Inflammatory macrophage (primary cell): ENCODE measurements around the gene MEI1.
"Not testable (repeated sequence)": the region's sequence is repeated elsewhere in the genome, so short reads cannot be mapped to it uniquely, and the experiment has no call there.

Source experiments
- DNase-seq, 2 donors: peaks; one replicate each; pipeline ENCODE4 v3.0.0-alpha.2; 2020 to 2022
- total RNA-seq, 18 experiments: gene quantifications; one replicate each; lab custom pipeline; 2026; ENCODE audit warnings: mixed read lengths in 6 of 18, inconsistent platforms in 2 of 18; lab: John Stamatoyannopoulos, UW

The MEI1 gene
- total RNA-seq: 6.6 to 19.7 (median 10.7) reads per million in 18 experiments

GRCh38 chr22:41699264-41700107, at the start of gene MEI1:
MEI1 (plus strand) TSS chr22:41699503; CDS start chr22:41699539, 36 bp downstream.
- DNase-seq: peak; percentile 73 to 83

DNA sequence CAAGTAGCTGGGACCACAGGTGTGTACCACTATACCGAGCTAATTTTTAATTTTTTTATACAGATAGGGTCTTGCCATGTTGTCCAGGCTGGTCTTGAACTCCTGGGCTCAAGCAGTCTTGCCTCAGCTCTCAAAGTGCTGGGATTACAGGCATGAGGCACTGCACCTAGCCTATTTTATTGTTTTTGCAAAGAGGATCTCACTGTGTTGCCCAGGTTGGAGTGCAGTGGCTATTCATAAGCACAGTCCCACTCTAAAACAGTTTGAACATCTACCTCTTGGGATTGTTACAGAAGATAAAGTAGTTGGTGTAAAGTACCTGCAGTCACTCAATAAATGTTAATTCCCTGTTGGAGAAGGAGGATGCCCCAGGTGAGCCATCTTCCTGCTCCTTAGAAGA, 49.1 kb upstream of the MEI1 start:
- no peak for DNase-seq

DNA sequence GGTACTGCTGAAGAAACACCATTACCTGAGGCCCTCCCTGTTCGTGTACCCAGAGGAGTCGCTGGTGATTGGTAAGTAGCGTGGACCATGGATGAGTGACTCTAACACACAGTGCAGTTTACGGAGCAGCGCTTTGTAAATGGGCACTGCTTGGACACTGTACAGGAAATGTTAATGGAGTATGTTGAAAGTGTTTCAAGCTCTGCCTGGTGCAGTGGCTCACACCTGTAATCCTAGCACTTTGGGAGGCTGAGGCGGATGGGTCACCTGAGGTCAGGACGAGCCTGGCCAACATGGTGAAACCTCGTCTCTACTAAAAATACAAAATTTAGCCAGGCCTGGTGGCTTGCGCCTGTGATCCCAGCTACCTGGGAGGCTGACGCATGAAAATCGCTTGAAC, 48.5 kb upstream of the MEI1 start:
- no peak for DNase-seq

- DNase-seq: no peak
These were observed 45.0 kb upstream of the MEI1 start for GRCh38 chr22:41654322-41654721.

GRCh38 chr22:41656556-41656955, 42.7 kb upstream of the MEI1 start:
- no peak for DNase-seq

GRCh38 chr22:41657709-41658108, 41.6 kb upstream of the MEI1 start:
- DNase-seq: no peak

DNA sequence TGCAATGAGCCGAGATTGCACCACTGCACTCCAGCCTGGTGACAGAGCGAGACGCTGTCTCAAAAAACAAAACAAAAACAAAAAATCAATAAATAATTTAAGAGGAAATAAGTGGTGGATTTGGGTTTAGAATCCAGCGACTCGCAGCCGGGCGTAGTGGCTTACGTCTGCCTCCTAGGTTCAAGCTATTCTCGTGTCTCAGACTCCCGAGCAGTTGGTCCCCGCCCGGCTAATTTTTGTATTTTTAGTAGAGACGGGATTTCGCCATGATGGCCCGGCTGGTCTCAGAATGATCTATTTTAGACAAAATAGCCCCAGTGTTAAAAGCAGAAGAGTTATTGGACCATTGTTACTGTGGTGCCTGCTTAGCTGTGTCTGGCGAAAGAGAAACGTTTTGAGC, 40.4 kb upstream of the MEI1 start:
- no peak for DNase-seq

DNA sequence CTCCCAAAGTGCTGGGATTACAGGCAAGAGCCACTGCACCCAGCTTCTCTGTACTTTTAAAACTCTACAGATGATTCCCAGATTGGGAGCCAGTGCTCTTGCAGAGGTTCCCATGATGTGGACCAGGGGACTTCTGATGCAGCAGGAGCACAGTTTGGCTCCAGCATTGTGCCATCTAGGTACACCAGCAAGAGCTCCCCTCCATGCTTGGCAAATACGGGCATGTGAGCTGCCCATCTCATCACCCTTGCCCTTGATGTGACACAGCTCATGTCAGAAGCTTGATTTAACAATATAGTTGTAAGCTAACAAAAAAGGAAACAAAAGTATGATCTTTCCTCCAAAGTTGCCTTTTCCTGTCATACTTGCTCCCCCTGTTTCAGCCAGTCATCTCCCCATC, 39.4 kb upstream of the MEI1 start:
- DNase-seq: no peak

DNA sequence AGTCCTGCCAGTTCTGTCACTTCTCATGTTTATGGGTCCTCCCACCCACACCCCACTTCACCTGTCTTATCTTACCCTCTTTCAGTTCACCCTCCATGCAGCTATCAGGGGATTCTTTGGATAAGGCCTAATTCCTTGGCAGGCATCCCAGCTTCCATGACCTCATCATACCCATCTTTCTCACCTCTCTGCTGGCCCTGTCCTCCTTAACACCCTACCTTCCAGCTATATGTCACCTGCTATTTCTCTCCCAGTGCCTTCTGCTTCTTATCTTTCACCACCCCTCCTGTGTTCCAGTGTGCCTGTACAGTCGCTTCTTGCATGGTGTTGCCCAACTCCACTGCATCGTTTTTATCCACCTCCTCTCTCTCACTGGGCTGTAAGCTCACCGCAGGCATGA, 38.9 kb upstream of the MEI1 start:
- no peak for DNase-seq

- no peak for DNase-seq
These were observed 38.2 kb upstream of the MEI1 start for GRCh38 chr22:41661088-41661487.

DNA sequence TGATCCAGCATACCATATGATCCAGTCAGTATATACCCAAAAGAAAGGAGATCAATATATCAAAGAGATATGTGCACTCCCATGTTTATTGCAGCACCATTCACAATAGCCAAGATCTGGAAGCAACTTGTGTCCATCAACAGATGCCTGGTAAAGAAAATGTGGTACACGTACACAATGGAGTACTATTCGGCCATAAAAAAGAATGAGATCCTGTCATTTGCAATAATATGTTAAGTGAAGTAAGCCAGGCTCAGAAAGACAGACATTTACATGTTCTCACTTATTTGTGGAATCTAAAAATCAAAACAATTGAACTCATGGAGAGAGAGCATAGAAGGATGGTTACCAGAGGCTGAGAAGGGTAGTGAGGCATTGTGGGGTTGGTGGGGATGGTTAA, 37.6 kb upstream of the MEI1 start:
- no peak for DNase-seq

DNA sequence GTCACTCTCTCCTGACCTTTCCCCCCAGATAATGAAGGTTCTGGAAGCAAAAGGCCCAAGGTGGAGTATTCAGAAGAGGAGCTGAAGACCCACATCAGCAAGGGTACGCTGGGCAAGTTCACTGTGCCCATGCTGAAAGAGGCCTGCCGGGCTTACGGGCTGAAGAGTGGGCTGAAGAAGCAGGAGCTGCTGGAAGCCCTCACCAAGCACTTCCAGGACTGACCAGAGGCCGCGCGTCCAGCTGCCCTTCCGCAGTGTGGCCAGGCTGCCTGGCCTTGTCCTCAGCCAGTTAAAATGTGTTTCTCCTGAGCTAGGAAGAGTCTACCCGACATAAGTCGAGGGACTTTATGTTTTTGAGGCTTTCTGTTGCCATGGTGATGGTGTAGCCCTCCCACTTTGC, 35.7 kb upstream of the MEI1 start:
- DNase-seq: not testable (repeated sequence)

DNA sequence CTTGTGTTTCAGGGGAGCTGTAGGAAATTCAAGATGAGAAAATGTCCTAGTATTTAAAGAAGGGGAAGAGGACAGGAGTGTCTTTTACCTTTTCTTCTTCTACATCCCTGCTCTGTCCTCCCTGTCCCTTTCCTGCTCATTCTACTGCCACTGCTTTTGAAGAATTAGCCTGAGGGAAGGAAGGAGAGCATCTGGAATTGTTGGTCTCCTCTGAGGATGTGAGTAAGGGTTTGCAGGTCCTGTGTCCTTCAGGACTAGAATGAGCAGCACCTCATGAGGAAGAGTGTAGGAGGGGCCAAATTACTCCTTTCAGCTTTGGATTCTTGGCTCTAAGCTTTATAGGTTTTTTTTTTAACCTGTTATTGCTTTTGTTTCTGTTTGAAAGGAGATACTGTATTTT, 34.8 kb upstream of the MEI1 start:
- DNase-seq: no peak

- no peak for DNase-seq
These were observed 34.4 kb upstream of the MEI1 start for GRCh38 chr22:41664951-41665350.

DNA sequence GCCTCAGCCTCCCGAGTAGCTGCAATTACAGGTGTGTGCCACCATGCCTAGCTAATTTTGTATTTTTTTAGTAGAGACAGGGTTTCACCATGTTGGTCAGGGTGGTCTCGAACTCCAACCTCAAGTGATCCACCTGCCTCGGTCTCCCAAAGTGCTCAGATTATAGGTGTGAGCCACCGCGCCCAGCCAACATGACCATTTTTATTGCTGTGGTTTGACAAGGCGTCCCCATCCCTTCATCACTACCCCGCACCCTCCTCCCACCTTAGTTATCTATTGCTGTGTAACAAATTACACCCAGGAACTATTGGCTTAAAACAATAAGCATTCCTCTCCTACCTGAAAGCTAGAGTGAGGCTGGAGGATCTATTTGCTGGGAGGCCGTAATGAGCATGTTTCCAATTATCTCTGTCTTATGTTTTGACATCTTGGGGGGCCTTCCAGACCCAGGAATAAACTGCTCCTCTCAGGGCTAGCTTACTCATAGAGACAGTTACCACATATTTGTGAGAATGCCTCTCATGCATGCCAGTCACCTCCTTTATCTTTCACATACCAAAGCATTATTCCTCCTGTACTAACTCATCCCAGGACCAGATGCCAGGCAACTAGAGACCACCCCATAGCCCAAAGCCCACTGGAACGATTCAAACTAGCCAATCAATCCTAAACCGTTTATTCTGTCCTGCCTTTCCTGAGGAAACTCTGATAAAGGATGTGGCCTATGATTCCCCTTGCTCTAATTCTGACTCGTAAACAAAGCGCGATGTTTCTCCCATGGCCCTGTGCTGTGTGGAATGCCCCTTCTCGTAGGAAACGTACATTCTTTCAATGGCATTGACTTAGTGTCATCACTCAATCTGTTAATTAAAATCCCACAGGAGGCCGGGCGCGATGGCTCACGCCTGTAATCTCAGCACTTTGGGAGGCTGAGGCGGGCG, 30.1 kb upstream of the MEI1 start:
- no peak for DNase-seq

DNA sequence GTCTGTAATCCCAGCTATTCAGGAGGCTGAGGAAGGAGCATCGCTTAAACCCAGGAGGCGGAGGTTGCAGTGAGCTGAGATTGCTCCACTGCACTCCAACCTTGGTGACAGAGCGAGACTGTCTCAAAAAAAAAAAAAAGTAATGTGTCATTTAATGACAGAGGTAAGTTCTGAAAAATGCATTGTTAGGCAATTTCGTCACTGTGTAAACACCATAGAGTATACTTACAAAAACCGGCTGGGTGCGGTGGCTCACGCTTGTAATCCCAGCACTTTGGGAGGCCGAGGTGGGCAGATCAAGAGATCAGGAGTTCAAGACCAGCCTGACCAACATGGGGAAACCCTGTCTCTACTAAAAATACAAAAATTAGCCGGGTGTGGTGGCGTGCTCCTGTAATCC, 27.2 kb upstream of the MEI1 start:
- not testable (repeated sequence) for DNase-seq

DNA sequence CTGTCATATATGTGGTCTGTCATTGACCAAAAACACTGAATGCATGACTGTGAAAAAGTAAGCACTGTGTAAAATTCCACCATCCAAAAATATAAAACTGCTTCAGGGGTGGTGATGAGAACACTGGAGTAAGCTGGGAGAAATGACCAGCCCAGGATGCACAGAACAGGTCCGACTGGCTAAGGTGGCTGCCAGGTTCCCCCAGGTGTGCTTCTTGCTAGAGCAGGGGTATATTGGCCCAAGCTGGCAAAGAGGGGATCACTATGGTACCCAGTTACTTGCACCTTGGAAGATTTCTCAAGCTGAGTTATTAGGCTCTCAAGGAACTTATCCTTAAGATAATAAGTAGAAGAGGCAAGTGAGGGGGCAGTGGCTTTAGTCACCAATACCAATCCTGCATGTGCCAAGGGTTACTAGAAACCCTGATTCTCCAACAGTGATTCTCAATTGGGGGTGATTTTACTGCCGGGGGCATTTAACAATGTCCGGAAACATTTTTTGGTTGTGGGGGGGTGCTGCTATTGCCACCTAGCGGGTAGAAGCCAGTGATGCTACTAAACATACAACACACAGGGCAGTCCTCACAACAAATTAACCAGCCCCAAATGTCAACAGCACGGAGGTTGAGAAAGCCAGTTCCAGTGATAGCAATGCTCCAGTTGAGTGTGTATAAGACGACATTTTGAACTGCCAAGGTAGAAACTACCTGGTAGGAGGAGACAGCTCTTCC, 26.4 kb upstream of the MEI1 start:
- DNase-seq: no peak

- no peak for DNase-seq
These were observed 24.4 kb upstream of the MEI1 start for GRCh38 chr22:41674846-41675340.

GRCh38 chr22:41676134-41676533, 23.2 kb upstream of the MEI1 start:
- no peak for DNase-seq

DNA sequence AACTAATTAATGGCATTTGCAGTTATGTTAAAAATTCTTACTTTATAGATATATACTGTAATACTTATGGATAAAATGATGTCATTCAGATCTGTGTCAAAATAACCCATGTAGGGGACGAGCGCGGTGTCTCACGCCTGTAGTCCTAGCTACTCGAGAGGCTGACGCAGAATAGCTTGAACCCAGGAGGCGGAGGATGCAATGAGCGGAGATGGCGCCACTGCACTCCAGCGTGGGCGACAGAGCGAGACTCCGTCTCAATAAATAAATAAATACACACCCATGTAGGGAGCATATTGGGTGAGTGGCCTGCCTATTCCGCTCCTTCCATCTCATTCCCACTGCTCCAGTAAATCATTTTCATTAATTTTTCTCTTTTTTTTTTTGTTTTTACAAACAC, 17.7 kb upstream of the MEI1 start:
- peak in 1 of 2 donors; percentile 14 for DNase-seq

DNA sequence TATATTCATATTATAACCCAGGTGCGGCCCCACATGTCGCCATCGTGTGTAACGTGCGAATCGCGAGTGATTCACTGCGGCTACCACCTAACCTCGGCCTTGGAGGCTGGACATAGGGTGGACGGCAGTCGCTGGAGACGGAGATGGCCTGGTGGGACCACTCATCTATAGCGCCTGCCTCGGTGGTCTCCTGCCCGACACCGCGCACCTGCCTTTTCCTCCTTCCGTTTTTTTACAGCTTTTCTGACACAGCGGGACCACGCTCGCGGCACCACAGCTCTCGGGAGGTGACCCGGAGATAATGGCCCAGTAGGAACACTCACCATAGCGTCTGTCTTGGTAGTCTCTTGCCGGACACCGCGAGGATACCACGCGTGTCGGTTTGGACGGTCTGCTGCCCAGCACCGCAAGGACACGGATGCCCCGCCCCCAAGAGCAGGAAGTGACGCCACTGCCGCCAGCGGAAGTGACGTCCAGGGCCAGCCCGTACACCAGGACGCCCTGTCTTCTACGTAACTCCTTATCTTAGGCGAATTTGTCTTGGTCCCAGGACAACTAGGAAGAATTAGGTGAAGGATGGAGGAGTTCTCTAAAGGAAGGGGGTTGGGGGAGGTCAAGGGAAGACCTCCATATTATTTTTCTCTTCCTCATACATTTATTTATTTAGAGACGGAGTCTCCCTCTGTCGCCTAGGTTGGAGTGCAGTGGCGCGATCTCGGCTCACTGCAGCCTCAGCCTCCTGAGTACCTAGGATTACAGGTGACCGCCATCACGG, 17.1 kb upstream of the MEI1 start:
- peak; percentile 86 to 88 for DNase-seq

DNA sequence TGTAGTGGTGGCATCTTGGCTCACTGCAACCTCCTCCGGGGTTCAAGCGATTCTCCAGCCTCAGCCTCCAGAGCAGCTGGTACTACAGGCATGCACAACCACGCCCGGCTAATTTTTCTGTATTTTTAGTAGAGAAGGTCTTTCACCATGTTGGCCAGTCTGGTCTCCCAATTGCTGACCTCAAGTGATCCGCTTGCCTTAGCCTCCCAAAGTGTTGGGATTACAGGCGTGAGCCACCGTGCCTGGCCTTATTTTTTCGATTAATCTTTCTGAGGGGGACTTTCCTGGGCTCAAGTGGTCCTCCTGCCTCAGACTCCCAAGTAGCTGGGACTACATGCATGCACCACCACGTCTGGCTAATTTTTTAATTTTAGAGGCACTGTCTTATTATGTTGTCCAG, 16.3 kb upstream of the MEI1 start:
- no peak for DNase-seq
